HCT116 (cell line): ENCODE data around the gene SLAMF6. TPM values are rescaled to one million over a fixed set of nuclear protein-coding genes. Genes with fewer than 3 reads are reported as not detected.

Experiments used
- ATAC-seq: fragments of 200-7000 bp; cut with Tn5 transposase; 2 replicates; pipeline ENCODE4 v1.9.1; 2020; ENCODE audit warnings: mild to moderate bottlenecking, moderate library complexity
- BruUV-seq: library from RNA; stranded (reverse); fragments of 400-500 nt; replicated peaks from 2 replicates; lab custom pipeline; 2021; lab: Mats Ljungman, UMichigan
- CTCF ChIA-PET: fragments of 300-600 bp; sonication (Branson Sonifier 250); formaldehyde crosslinking; loops from one replicate; lab custom pipeline; 2021; ENCODE audit warnings: antibody characterized with exemption; lab: Charles Lee
- POLR2A ChIA-PET: fragments of 300-600, 350-600 bp; sonication (Branson Sonifier 250); formaldehyde crosslinking; loops from one replicate; lab custom pipeline; 2021; ENCODE audit warnings: antibody characterized with exemption; lab: Charles Lee
- RAD21 ChIA-PET, 2 experiments: fragments of 300-600 bp; sonication (Branson Sonifier 250); formaldehyde crosslinking; loops; one replicate each; lab custom pipeline; 2023; ENCODE audit warnings: low total read pairs in 2 of 2; ENCODE audit not compliant: uncharacterized antibody in 2 of 2, unreplicated experiment in 2 of 2, low non-redundant PET in 1 of 2; lab: Charles Lee
- DNase-seq: peaks from one replicate; pipeline ENCODE4 v3.0.0-alpha.2; 2010; ENCODE audit warnings: low read depth, low spot score
- H2AFZ ChIP-seq: fragments of 200-600 bp; shearing (Covaris generic), sonication (generic); 2 replicates; pipeline ENCODE4 v1.6.1; 2017; ENCODE audit warnings: low read depth, mixed run types, mixed read lengths, antibody characterized with exemption, low read length; ENCODE audit not compliant: poor library complexity, severe bottlenecking
- H3K27ac ChIP-seq: 2 replicates; pipeline ENCODE4 v1.5.1; 2012; ENCODE audit warnings: low read depth, low read length
- H3K27me3 ChIP-seq: fragments of 200-600 bp; sonication (generic); 2 replicates; pipeline ENCODE4 v1.6.1; 2016; ENCODE audit warnings: mixed run types, low read length, mixed read lengths; ENCODE audit not compliant: insufficient read depth
- H3K36me3 ChIP-seq, 2 experiments: fragments of 200-500 bp in 1 of 2; fragments of 200-600 bp in 1 of 2; sonication (Bioruptor generic) in 1 of 2; sonication (generic) in 1 of 2; 2 replicates each; pipeline versions ENCODE4 v1.5.1 to v1.6.1; 2014 to 2016; ENCODE audit warnings: low read length in 2 of 2, inconsistent platforms in 1 of 2, mixed read lengths in 1 of 2, mixed run types in 1 of 2; ENCODE audit not compliant: insufficient read depth in 2 of 2, control insufficient read depth in 1 of 2
- H3K4me1 ChIP-seq, 2 experiments: fragments of 200-600 bp in 1 of 2; sonication (generic) in 1 of 2; 2 replicates each; pipeline versions ENCODE4 v1.5.1 to v1.6.1; 2012 to 2017; ENCODE audit warnings: low read length in 2 of 2, inconsistent platforms in 1 of 2, mild to moderate bottlenecking in 1 of 2, mixed read lengths in 1 of 2, mixed run types in 1 of 2, moderate library complexity in 1 of 2; ENCODE audit not compliant: insufficient read depth in 2 of 2, control insufficient read depth in 1 of 2
- H3K4me2 ChIP-seq: fragments of 200-600 bp; sonication (generic); 2 replicates; pipeline ENCODE4 v1.6.1; 2017; ENCODE audit warnings: mixed run types, low read length, mixed read lengths
- H3K4me3 ChIP-seq, 2 experiments: fragments of 200-600 bp in 1 of 2; sonication (generic) in 1 of 2; replicated peaks in 1 of 2; 2 replicates each; pipeline ENCODE4 v1.5.1; 2011 to 2016; ENCODE audit warnings: low read length in 2 of 2, control low read depth in 1 of 2, low read depth in 1 of 2, mild to moderate bottlenecking in 1 of 2, mixed read lengths in 1 of 2, mixed run types in 1 of 2
- H3K79me2 ChIP-seq: fragments of 200-600 bp; sonication (generic); 2 replicates; pipeline ENCODE4 v1.6.1; 2017; ENCODE audit warnings: mild to moderate bottlenecking, mixed run types, low read length, moderate library complexity, mixed read lengths; ENCODE audit not compliant: insufficient read depth
- H3K9ac ChIP-seq: fragments of 200-600 bp; sonication (generic); 2 replicates; pipeline ENCODE4 v1.6.1; 2016; ENCODE audit warnings: low read length, mixed read lengths
- H3K9me2 ChIP-seq: fragments of 200-600 bp; sonication (generic), shearing (Covaris generic); 2 replicates; pipeline ENCODE4 v1.6.1; 2017; ENCODE audit warnings: mixed run types, mild to moderate bottlenecking, moderate library complexity; ENCODE audit not compliant: insufficient read depth
- H3K9me3 ChIP-seq, 2 experiments: fragments of 200-500 bp in 1 of 2; fragments of 200-600 bp in 1 of 2; sonication (Bioruptor generic) in 1 of 2; sonication (generic) in 1 of 2; 2 replicates each; pipeline ENCODE4 v1.6.1; 2014 to 2017; ENCODE audit warnings: low read length in 2 of 2, mixed read lengths in 2 of 2, inconsistent platforms in 1 of 2, low read depth in 1 of 2, mild to moderate bottlenecking in 1 of 2, mixed run types in 1 of 2, moderate library complexity in 1 of 2; ENCODE audit not compliant: control insufficient read depth in 1 of 2, insufficient read depth in 1 of 2
- H4K20me1 ChIP-seq: fragments of 200-600 bp; sonication (generic), shearing (Covaris generic); 2 replicates; pipeline ENCODE4 v1.6.1; 2017; ENCODE audit warnings: mixed run types, mild to moderate bottlenecking, moderate library complexity; ENCODE audit not compliant: insufficient read depth
- CBX3 ChIP-seq: IDR thresholded peaks from 2 replicates; pipeline ENCODE4 v1.6.1; 2012; ENCODE audit warnings: low read depth
- CTCF ChIP-seq, 3 experiments: fragments of 200-600 bp in 1 of 3; sonication (generic) in 1 of 3; IDR thresholded peaks in 2 of 3; conservative IDR thresholded peaks in 1 of 3; 2 replicates each; pipeline ENCODE4 v1.5.1; 2012 to 2017; ENCODE audit warnings: low read depth in 2 of 3, low read length in 2 of 3, antibody characterized with exemption in 1 of 3, borderline replicate concordance in 1 of 3, control low read depth in 1 of 3, mild to moderate bottlenecking in 1 of 3, mixed read lengths in 1 of 3, mixed run types in 1 of 3, moderate library complexity in 1 of 3; ENCODE audit not compliant: insufficient read depth in 1 of 3
- EGR1 ChIP-seq: IDR thresholded peaks from 2 replicates; pipeline ENCODE4 v1.6.1; 2012; ENCODE audit warnings: low read depth
- ELF1 ChIP-seq: IDR thresholded peaks from 2 replicates; pipeline ENCODE4 v1.6.1; 2012; ENCODE audit warnings: low read depth, borderline replicate concordance
- EZH2 ChIP-seq: fragments of 200-600 bp; sonication (generic); IDR thresholded peaks from 2 replicates; pipeline ENCODE4 v1.6.1; 2017; ENCODE audit warnings: antibody characterized with exemption, mixed run types
- EZH2phosphoT487 ChIP-seq: fragments of 200-600 bp; IDR thresholded peaks from 2 replicates; pipeline ENCODE4 v1.6.1; 2018; ENCODE audit warnings: antibody characterized with exemption, borderline replicate concordance
- MAX ChIP-seq: IDR thresholded peaks from 2 replicates; pipeline ENCODE4 v1.6.1; 2012
- POLR2A ChIP-seq: IDR thresholded peaks from 2 replicates; pipeline ENCODE4 v1.7.0; 2011; ENCODE audit warnings: borderline replicate concordance; ENCODE audit not compliant: insufficient read depth, insufficient read length; ENCODE audit errors: extremely low read depth
- REST ChIP-seq: IDR thresholded peaks from 2 replicates; pipeline ENCODE4 v1.6.1; 2012; ENCODE audit warnings: low read depth
- SIN3A ChIP-seq: IDR thresholded peaks from 2 replicates; pipeline ENCODE4 v1.6.1; 2012; ENCODE audit warnings: low read depth
- SP1 ChIP-seq: IDR thresholded peaks from 2 replicates; pipeline ENCODE4 v1.6.1; 2012; ENCODE audit warnings: low read depth
- TCF7L2 ChIP-seq: IDR thresholded peaks from 2 replicates; pipeline ENCODE4 v1.7.0; 2011; ENCODE audit warnings: borderline replicate concordance, inconsistent platforms; ENCODE audit not compliant: insufficient read depth, insufficient read length; ENCODE audit errors: extremely low read depth
- ZBTB33 ChIP-seq: IDR thresholded peaks from 2 replicates; pipeline ENCODE4 v1.6.1; 2011; ENCODE audit warnings: mild to moderate bottlenecking, low read length, moderate library complexity; ENCODE audit not compliant: insufficient replicate concordance; ENCODE audit errors: extremely low read depth
- intact Hi-C: fragments of 100-400 bp; cut with micrococcal nuclease; formaldehyde crosslinking; loops from 2 replicates; pipeline ENCODE4 v1.10.0; 2022
- total RNA-seq: library from RNA; stranded (reverse); gene quantifications from one replicate; pipeline ENCODE4 v1.2.1, GENCODE V29; 2021; ENCODE audit not compliant: unreplicated experiment

Gene SLAMF6
- total RNA-seq, 1 experiment from 2014 or later, result not detected

GRCh38 chr1:160553778-160554177 lies 30.7 kb upstream of the SLAMF6 start:
- Histone ChIP-seq H3K9ac (no peak overlapping the region), H3K79me2 (no peaks in the 10 kb centered on the region), H3K27ac (no peak overlapping the region), H2AFZ (no peak overlapping the region), H3K9me3 (no peaks in the 10 kb centered on the region), H3K27me3 (no peaks in the 10 kb centered on the region), H3K4me3 (no peak overlapping the region), H4K20me1 (no peaks in the 10 kb centered on the region), H3K4me1 (no peaks in the 10 kb centered on the region), H3K9me2 (no peaks in the 10 kb centered on the region), H3K4me2 (no peak overlapping the region), H3K36me3 (no peaks in the 10 kb centered on the region)
- DNase-seq (no peak), ATAC-seq (no peak)
- no peak for TF ChIP-seq REST
- no peak for TF ChIP-seq ELF1
- no peak for TF ChIP-seq ZBTB33
- no peak for TF ChIP-seq POLR2A
- no peak for TF ChIP-seq MAX
- TF ChIP-seq SIN3A, result no peak
- no peak for TF ChIP-seq TCF7L2
- TF ChIP-seq EZH2, result no peak
- TF ChIP-seq SP1, result no peak
- TF ChIP-seq EZH2phosphoT487, result no peak
- no peak for TF ChIP-seq CTCF (IDR thresholded peaks at IDR 0.05 in 2 of 3, conservative IDR thresholded peaks at IDR 0.05 in 1 of 3; ENCODE audit: borderline replicate concordance in 1 of 3, insufficient read depth in 1 of 3, low read depth in 2 of 3, low read length in 2 of 3)
- no peak for TF ChIP-seq CBX3
- TF ChIP-seq EGR1, result no peak
- ChIA-PET CTCF (no interaction called here), RAD21 (no interaction called here), POLR2A (no interaction called here)
- no TSS peak for BruUV-seq
- intact Hi-C loops, result no loop called here
